Measurements from ENCODE around the gene MFAP4. TPM values are rescaled to one million over a fixed set of nuclear protein-coding genes. Genes with fewer than 3 reads are reported as not detected.
A peak's percentile ranks its signal among the peaks of the same experiment; 100 is the strongest.

The MFAP4 gene
- total RNA-seq, 4 donors from 2014 or later: 11.1 to 65.7 (median 30.6) TPM

- DNase-seq (ENCODE audit: low spot score in 2 of 2): no peak
- H3K4me3 ChIP-seq (ENCODE audit: low read depth, poor library complexity, severe bottlenecking): no peak overlapping the region
- intact Hi-C loops (cut with DNase I; ENCODE audit: low total_unique reads): no loop called here
- TF ChIP-seq CTCF (IDR thresholded peaks at IDR 0.05): no peak
- no peak for TF ChIP-seq POLR2A (IDR thresholded peaks at IDR 0.05)
- 66 to 74% methylated on average over 7 of the region's 7 CpGs for WGBS, 2 donors
Observed at GRCh38 chr17:19371259-19372010, 15.6 kb downstream of the MFAP4 start.

- DNase-seq (ENCODE audit: low spot score in 2 of 2): peak in 1 of 2 donors; percentile 85
- no peak overlapping the region for H3K4me3 ChIP-seq (ENCODE audit: low read depth, poor library complexity, severe bottlenecking)
- intact Hi-C loops (cut with DNase I; ENCODE audit: low total_unique reads): no loop called here
- WGBS, 2 donors: 69 to 70% methylated on average over 5 of the region's 7 CpGs
- TF ChIP-seq POLR2A (IDR thresholded peaks at IDR 0.05) (no peak), CTCF (IDR thresholded peaks at IDR 0.05) (no peak)
Observed at GRCh38 chr17:19370493-19370960, 16.5 kb downstream of the MFAP4 start.

- TF ChIP-seq POLR2A (IDR thresholded peaks at IDR 0.05) (no peak), CTCF (IDR thresholded peaks at IDR 0.05) (no peak)
Observed at GRCh38 chr17:19369846-19370492, 17.0 kb downstream of the MFAP4 start.

GRCh38 chr17:19369107-19369778, 17.7 kb downstream of the MFAP4 start:
- intact Hi-C loops (cut with DNase I; ENCODE audit: low total_unique reads): loop anchor here (10.0 kb wide), 1 partner anchor 386 kb away; no protein-coding TSS in a partner anchor
- no peak for DNase-seq (ENCODE audit: low spot score in 2 of 2)
- TF ChIP-seq POLR2A (IDR thresholded peaks at IDR 0.05): no peak
- TF ChIP-seq CTCF (IDR thresholded peaks at IDR 0.05): no peak
- H3K4me3 ChIP-seq (ENCODE audit: low read depth, poor library complexity, severe bottlenecking): no peak overlapping the region
- 93 to 94% methylated on average over 16 of the region's 16 CpGs for WGBS, 2 donors

More at GRCh38 chr17:19369846-19370492, 17.0 kb downstream of the MFAP4 start:
- 62 to 65% methylated on average over 12 of the region's 12 CpGs for WGBS, 2 donors
- H3K4me3 ChIP-seq (ENCODE audit: low read depth, poor library complexity, severe bottlenecking): no peak overlapping the region
- intact Hi-C loops (cut with DNase I; ENCODE audit: low total_unique reads): loop anchor here (10.0 kb wide), 1 partner anchor 385 kb away; no protein-coding TSS in a partner anchor
- DNase-seq (ENCODE audit: low spot score in 2 of 2): peak in 1 of 2 donors; percentile 87

GRCh38 chr17:19368229-19368628, 18.8 kb downstream of the MFAP4 start:
- H3K4me3 ChIP-seq (ENCODE audit: low read depth, poor library complexity, severe bottlenecking): no peak overlapping the region
- whole genome bisulfite sequencing, 2 donors: 88 to 90% methylated on average over 4 of the region's 4 CpGs
- intact Hi-C loops (cut with DNase I; ENCODE audit: low total_unique reads): loop anchor here (10.0 kb wide), 1 partner anchor 387 kb away; no protein-coding TSS in a partner anchor
- no peak for TF ChIP-seq POLR2A (IDR thresholded peaks at IDR 0.05)
- DNase-seq (ENCODE audit: low spot score in 2 of 2): no peak

- intact Hi-C loops (cut with DNase I; ENCODE audit: low total_unique reads): loop anchor here (10.0 kb wide), 1 partner anchor 388 kb away; no protein-coding TSS in a partner anchor
- no peak for DNase-seq (ENCODE audit: low spot score in 2 of 2)
- 85 to 88% methylated on average over 5 of the region's 5 CpGs for WGBS, 2 donors
- no peak overlapping the region for H3K4me3 ChIP-seq (ENCODE audit: low read depth, poor library complexity, severe bottlenecking)
- no peak for TF ChIP-seq CTCF (IDR thresholded peaks at IDR 0.05)
- no peak for TF ChIP-seq POLR2A (IDR thresholded peaks at IDR 0.05)
Observed at GRCh38 chr17:19366637-19366972, 20.4 kb downstream of the MFAP4 start.

Measured in lower leg skin (tissue), 4 donors.